ENCODE results near the gene GAL3ST3. TPM values are rescaled to one million over a fixed set of nuclear protein-coding genes. Genes with fewer than 3 reads are reported as not detected.
"Not testable (repeated sequence)": the region's sequence is repeated elsewhere in the genome, so short reads cannot be mapped to it uniquely, and the experiment has no call there.

The GAL3ST3 gene, protein sequence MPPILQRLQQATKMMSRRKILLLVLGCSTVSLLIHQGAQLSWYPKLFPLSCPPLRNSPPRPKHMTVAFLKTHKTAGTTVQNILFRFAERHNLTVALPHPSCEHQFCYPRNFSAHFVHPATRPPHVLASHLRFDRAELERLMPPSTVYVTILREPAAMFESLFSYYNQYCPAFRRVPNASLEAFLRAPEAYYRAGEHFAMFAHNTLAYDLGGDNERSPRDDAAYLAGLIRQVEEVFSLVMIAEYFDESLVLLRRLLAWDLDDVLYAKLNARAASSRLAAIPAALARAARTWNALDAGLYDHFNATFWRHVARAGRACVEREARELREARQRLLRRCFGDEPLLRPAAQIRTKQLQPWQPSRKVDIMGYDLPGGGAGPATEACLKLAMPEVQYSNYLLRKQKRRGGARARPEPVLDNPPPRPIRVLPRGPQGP
- 0.78 TPM for polyA plus RNA-seq (ENCODE audit: insufficient read length)

DNA sequence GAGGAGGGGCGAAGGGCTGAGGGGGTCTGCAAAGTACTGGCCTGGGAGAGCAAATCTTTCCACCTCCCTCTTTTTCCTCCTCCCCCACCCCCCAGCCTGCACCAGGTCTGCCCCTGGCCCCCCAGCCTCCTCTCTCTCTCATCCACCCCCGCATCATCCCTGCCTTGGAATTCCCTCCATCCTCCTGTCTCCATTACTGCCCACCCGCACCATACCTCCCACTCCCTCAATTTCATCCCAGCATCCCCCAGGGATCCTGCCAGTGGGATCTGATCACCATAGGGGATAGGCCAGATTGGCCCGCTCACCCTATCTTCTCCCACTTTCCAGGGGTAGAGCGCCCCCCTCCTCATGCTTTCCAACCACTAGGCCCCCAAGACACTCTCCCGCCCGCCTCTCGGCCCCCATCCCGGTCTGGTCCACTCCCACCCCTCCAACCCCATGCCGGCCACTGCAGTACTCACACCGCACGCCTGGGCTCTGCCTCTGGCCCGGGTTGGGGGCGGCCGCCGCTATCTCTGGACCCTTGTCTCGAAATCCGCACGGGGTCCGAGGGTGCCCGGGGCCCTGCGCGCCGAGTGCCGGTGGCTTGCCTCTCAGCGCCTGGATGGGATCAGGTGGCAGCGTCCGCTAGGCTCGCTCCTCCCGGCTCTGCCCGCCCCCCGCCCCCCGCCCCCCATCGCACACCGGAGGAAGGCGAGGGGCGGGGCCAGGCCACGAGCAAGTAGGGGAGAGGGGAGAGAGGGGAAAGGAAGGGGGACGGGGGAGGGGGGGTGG is at the start of gene GAL3ST3:
Gene GAL3ST3, minus strand, starts transcription at position 615 of the 777 bp plus-strand sequence. CDS start 3,746 bp downstream, outside the sequence.
- no peak for DNase-seq (ENCODE audit: low read depth)

DNA sequence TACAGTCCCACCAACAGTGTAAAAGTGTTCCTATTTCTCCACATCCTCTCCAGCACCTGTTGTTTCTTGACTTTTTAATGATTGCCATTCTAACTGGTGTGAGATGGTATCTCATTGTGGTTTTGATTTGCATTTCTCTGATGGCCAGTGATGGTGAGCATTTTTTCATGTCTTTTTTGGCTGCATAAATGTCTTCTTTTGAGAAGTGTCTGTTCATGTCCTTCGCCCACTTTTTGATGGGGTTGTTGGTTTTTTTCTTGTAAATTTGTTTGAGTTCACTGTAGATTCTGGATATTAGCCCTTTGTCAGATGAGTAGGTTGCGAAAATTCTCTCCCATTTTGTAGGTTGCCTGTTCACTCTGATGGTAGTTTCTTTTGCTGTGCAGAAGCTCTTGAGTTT is 43.2 kb upstream of the GAL3ST3 start:
- not testable (repeated sequence) for DNase-seq (ENCODE audit: low read depth)

DNA sequence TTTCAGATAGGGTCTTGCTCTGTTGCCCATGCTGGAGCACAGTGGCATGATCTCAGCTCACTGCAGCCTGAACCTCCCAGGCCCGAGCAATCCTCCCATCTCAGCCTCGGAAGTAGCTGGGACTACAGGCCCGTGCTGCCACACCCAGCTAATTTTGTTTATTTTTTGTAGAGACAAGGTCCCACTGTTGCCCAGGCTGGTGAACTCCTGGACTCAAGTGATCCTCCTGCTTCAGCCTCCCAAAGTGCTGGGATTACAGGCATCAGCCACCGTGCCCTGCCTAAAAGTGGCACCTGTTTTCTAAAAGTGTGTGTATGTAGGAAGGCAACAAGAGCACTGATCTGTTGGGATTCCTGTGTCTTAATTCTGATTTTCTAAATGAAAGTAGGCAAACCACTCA is 41.3 kb upstream of the GAL3ST3 start:
- no peak for DNase-seq (ENCODE audit: low read depth)

DNA sequence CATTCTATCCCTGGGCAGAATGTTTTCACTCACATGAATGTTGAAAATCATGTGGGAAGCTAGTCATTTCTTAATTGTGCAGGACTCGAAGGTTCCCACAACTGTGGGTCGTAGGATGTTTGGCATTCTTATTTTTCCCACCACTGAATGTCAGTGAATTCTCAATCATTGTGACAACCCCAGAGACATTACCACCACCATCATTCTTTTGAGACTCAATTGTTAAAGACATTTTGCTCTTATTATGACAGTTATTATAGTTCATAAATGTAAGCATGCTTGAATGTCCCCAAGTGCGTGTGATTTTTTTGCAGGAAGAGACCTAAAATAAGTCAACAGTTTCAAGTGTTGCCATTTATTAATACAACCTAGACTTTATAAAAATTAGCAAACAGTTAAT is 40.1 kb upstream of the GAL3ST3 start:
- no peak for DNase-seq (ENCODE audit: low read depth)

DNA sequence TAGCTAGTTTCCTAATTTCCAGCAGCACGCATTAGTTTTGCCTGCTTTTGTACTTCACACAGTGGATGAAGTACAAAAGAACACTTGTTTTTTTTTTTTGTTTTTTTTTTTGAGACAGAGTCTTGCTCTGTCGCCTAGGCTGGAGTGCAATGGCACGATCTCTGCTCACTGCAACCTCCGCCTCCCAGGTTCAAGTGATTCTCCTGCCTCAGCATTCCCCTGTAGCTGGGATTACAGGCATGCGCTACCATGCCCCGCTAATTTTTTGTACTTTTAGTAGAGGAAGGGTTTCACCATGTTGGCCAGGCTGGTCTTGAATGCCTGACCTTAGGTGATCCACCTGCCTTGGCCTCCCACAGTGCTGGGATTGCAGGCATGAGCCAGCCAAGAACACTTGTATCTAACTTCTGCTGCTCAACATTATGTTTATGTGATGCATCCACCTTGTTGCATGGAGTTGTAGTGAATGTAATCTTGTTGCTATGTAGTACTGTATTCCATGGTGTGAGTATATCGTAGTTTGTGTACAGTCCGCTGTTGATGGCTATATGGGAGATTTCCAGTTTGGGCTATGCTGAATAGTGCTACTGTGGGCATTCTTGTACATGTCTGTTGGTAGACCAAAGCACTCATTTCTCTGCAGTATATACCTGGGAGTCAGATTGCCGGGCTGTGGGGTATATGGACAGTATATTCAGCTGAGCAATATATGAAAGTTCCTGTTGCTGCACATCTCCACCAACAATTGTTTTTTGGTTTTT is 38.4 kb upstream of the GAL3ST3 start:
- DNase-seq (ENCODE audit: low read depth): no peak

DNA sequence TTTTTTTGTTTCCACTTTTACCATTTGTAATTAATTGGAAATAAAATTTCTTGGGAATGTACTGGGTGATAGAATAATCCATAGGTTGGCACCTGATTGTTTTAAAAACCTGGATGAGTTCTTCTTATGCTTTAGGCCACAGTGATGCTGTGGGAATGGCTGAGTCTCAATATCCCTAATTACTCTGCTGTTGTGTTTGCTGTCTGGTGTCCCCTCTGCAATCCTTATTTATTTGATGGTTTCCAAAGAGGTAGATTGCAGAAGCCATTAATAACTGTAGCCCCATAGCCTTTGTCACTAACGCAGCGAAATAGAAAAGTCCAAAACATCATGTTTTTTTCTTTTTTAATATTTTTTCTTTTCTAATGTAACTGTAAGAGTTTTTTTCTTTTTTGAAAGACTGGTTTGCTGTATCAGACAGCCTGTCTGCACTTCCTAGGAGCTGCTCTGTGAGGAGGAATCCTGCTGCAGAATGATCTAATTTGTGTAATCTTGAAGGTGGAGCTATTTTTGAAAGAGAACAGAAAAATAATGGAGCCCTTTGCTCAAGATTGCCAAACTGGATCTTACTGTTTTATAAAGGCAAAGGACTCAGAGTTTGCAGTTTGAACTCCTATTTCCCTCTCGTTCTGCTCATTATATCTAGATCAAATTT is 36.0 kb upstream of the GAL3ST3 start:
- no peak for DNase-seq (ENCODE audit: low read depth)

DNA sequence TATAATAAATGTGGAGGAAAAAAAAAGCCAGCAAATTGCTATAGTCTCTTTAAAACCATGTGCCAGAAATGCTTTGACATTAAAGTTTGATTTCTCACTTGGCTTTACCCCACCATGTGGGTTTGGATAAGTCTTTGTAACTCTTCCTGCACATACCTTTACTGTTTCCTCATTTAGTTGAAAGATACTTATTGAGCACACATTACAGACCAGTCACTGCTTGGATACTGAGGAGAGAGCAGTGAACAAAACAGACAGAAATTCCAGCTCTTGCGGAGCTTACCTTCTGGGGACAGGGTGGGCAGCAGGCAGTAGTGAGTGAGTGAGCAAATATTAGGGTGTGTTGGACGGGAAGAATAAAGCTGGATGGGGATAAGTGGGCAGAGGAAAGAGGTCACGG is 34.8 kb upstream of the GAL3ST3 start:
- no peak for DNase-seq (ENCODE audit: low read depth)

DNA sequence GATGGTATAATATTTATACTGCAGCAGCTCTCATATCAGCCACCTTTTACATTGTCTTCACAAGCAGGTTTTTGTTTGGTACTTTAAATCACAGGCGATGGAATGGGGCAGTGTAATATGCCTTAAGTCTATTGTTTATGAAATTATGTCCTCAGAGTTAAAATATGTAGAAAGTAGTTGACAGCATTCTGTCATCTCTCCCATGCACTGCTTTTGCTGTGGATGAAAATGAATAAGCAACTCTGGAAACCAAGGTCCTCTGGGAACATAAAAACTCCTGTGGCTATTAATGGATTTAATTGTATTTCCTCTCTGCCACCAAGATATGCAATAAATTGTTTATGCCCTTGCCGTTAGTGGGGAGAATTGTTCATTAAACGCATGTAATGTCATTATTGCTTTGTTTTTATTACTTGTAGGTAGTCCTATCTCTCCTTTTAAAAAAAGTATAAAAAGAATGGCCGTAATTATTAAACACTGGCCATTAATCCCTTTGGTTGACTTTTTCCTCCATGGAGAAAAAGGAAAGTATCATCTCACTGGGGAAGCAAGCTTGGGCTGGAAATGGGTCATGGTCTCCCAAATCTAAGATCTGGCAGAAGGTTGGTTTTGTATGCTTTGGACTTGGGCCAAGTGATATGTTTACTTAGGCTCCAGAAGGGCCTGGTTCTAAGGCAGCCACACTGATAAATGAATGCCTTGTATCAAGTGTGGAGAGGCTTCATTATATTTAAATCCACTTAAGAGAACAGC is 34.2 kb upstream of the GAL3ST3 start:
- no peak for DNase-seq (ENCODE audit: low read depth)

DNA sequence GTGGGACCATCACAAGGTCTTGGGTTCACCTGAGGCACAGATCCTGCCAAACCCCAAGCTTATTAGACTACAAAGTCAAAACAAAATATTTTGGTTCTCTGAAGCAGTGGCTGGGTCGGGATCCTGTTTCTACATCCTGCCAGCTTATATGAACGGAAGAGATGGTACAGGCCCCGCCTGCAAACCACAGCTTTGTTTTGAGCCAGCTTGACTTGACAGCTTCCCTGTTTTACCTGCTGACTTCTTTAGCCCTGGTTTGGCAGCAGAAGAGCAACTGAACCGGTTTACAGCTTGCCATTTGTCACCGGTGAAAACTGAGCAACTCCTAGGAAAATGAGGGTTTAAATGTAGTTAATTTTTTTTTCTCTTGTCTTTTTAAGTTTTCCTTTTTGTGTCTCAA is 32.5 kb upstream of the GAL3ST3 start:
- no peak for DNase-seq (ENCODE audit: low read depth)

DNA sequence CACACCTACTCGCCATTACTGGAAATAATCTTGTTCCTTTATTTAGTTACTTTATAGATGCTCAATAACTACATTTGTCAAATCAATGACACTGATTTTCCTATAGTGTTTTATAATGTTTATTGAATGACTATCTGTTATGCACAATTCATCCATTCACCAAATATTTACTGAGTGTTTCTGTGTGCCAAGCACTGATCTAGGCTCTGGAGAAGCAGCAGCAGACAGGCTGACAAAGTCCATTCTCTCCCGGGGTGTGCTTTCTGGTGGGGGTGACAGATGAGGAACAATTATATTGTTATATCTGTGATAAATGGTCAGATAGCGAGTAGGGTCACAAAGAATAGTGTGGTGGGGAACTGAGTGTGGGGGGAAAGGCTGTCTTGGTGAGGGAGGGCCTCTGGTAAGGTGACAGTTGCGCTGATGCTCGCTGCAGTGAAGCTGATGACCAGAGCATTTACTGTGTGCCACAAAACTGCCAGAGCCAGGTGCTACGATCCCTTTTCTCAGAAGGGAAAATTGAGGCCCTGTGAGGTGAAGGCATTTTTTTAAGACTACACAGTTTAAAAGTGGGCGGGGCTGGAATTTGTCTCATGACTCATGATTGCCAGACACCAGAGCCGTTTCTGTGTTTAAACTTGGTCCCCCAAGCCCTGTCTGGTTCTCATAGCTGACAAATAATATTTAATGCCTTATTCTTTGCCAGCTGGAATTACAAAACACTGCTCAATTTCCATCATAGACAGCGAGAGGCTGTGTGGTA is 31.3 kb upstream of the GAL3ST3 start:
- no peak for DNase-seq (ENCODE audit: low read depth)

DNA sequence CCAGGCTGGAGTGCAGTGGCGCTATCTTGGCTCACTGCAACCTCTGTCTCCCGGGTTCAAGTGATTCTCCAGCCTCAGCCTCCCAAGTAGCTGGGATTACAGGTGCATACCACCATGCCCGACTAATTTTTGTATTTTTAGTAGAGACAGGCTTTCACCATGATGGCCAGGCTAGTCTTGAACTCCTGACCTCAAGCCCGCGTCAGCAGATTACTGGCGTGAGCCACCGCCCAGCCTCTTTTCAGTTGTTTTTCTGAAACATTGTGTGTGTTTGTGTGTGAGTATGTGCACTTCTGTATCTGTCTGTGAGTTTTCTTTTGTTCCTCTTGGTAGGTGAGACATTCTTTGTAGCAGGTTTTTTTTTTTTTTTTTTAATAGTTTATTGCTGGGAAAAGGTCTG is 30.0 kb upstream of the GAL3ST3 start:
- DNase-seq (ENCODE audit: low read depth): not testable (repeated sequence)

DNA sequence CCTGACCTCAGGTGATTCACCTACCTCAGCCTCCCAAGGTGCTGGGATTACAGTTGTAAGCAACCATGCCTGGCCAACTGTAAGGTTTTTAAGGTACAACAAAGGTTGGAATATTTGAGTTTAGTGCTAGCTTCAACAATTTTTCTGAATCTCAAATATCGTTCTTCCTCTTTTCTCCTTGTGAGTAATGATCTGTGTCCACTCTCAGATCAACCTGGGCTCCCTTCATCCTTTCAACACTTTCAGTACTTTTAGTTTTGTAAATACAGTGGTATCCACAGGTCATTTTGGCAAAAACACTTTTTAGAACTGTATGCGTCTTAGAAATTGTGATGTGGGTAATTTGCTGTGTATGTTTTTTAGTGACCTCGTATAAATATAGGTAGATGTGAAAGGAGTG is 29.0 kb upstream of the GAL3ST3 start:
- DNase-seq (ENCODE audit: low read depth): no peak

DNA sequence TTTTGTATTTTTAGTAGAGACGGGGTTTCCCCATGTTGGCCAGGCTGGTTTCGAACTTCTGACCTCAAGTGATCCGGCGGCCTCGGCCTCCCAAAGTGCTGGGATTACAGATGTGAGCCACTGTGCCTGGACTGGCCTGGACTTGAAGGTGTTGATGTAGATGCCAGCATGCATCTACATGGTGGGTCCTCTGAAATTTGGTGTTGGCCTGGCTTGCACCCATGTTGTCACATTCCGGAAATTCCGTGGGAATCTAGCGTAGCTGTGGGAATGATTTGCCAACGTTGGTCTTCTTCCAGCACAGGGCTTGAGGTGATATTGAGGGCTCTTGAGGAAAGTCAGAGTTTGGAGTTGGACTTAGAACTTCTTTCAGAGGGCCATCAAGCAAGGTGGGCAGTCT is 27.6 kb upstream of the GAL3ST3 start:
- DNase-seq (ENCODE audit: low read depth): no peak

DNA sequence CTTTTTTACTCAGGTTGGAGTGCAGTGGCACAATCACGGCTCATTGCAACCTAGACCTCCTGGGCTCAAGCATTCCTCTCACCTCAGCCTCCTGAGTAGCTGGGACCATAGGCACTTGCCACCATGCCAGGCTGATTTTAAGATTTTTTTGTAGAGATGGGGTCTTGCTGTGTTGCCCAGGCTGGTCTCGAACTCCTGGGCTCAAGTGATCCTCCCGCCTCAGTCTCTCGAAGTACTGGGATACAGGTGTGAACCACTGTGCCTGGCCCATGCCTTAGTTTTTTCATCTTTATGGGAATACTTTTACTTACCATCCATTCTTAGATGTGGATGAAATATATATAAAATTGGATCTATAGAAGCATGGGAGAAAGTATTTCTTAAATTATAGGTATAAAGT is 26.3 kb upstream of the GAL3ST3 start:
- no peak for DNase-seq (ENCODE audit: low read depth)

DNA sequence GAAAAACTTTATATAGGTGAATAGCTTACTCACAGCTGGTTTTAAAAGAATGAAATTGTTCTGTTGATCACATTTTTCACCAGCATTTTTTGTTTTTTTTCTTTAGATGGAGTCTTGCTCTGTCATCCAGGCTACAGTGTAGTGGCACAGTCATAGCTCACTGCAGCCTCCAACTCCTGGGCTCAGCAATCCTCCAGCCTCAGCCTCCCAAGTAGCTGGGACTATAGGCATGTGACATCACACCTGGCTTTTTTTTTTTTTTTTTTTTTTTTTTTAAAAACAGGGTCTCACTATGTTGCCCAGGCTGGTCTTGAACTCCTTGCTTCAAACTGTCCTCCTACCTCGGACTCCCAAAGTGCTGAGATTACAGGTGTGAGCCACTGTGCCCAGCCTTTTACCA is 24.7 kb upstream of the GAL3ST3 start:
- DNase-seq (ENCODE audit: low read depth): no peak

DNA sequence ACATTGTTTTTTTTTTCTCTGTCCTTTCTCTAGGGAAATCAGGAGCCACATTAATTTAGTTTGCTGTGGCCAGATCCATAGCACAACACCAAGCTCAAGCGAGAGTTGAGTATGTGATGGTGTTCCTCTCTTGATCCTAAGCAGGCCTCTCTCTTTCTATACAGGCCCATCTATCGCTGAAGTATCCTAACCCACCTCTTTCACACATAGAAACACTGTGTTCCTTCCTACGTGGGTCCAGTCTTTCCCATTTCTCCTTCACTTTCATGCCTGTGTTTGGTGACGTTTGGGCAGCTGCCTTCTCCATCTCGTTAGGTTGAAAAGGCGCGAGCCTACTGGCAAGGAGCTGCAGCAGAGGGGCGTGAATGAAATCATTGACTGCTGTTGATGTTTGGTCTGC is 23.6 kb upstream of the GAL3ST3 start:
- DNase-seq (ENCODE audit: low read depth): no peak

DNA sequence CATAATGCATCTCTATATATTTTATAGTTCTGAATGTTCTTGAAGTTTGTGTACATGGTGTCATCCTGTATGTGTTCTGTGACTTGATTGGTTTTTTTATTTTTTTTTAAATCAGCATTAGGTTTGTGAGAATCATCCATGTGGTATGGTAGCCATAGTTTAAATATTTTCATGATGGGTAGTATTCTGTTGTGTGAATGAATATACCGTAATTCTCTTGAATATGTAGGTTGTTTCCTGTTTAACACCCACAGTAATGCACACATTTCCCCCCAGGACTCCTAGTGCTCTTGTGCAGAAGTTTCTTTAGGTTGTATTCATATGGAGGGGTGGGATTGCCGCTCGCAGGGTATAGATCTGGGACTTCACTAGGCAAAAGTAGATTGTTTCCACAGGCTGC is 23.1 kb upstream of the GAL3ST3 start:
- no peak for DNase-seq (ENCODE audit: low read depth)

DNA sequence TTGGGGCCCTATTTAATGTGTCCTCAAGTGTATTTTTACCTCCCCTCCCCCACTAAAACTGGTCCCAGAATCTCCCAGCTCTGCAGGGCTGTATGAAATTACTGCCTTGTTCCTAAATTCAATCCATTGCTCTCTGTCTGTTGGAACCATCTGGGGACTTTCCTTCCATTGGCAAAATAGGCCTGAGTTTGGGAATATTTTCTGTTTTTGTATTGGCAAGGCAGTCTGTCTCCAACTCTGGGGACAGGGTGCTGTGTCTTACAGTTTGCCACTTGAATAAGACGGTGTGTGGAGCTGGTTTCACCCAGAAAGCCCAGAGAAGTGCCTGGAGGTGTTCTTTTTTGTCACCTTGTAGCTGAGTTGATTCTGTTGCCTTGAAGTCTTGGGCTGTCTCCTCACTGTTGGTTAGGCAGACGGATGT is 22.4 kb upstream of the GAL3ST3 start:
- DNase-seq (ENCODE audit: low read depth): no peak

DNA sequence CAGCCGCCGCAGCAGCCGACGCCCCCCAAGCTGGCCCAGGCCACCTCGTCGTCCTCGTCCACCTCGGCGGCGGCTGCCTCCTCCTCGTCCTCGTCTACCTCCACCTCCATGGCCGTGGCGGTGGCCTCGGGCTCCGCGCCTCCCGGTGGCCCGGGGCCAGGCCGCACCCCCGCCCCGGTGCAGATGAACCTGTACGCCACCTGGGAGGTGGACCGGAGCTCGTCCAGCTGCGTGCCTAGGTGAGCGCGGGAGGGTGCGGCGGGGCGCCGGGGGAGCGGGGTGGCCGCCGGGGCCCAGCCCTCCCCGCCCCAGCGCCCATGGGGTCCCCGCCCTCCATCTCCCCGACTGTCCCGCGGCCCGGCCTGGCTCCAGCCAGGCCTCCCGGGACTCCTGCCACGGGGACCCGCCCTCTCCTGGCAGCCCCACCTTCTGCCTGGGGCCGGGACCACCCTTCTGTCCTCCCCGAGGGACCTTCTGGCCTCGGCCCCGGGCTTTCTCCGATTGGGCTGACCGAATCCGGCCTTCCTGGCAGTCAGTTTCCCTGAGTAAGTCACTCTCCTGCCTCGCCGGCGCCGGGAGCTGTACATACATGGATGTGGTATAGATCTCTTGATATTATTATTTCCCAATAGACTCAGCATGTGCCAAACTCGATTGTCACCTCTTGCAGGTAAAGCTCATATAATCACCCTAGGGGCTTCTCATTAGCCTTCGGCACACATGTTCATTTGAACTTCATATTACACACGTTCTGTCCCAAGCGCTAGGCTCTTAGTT is 21.8 kb upstream of the GAL3ST3 start:
- DNase-seq (ENCODE audit: low read depth): no peak
